Measurements from ENCODE around the gene DUSP1. TPM values are rescaled to one million over a fixed set of nuclear protein-coding genes. Genes with fewer than 3 reads are reported as not detected.

The DUSP1 gene
- total RNA-seq, 1 donor from 2014 or later: 91.7 TPM

- peaks cover 10% of the 10 kb centered on the region for H3K27me3 Mint-ChIP-seq (ENCODE audit: unreplicated experiment)
- no peak for DNase-seq
- H3K4me1 Mint-ChIP-seq (ENCODE audit: low read depth, unreplicated experiment): peaks cover 34% of the 10 kb centered on the region
- peaks cover 14% of the 10 kb centered on the region for H3K9me3 Mint-ChIP-seq (ENCODE audit: unreplicated experiment)
- no peaks in the 10 kb centered on the region for H3K36me3 Mint-ChIP-seq (ENCODE audit: unreplicated experiment)
- H3K4me3 Mint-ChIP-seq (ENCODE audit: unreplicated experiment): peak overlapping the region; percentile 75
- TF ChIP-seq CTCF (IDR thresholded peaks at IDR 0.05; ENCODE audit: partially characterized antibody, unreplicated experiment): no peak
- H3K27ac Mint-ChIP-seq (ENCODE audit: unreplicated experiment): peak overlapping the region; percentile 99
Measured at GRCh38 chr5:172766287-172767108, 4.5 kb downstream of the DUSP1 start.

GRCh38 chr5:172765766-172766286 is 5.2 kb downstream of the DUSP1 start:
- TF ChIP-seq CTCF (IDR thresholded peaks at IDR 0.05; ENCODE audit: partially characterized antibody, unreplicated experiment): no peak
- Mint-ChIP-seq H3K27ac (ENCODE audit: unreplicated experiment) (peak overlapping the region; percentile 99), H3K27me3 (ENCODE audit: unreplicated experiment) (peaks cover 7% of the 10 kb centered on the region), H3K4me3 (ENCODE audit: unreplicated experiment) (peak overlapping the region; percentile 96), H3K9me3 (ENCODE audit: unreplicated experiment) (peaks cover 11% of the 10 kb centered on the region), H3K4me1 (ENCODE audit: low read depth, unreplicated experiment) (peaks cover 34% of the 10 kb centered on the region), H3K36me3 (ENCODE audit: unreplicated experiment) (no peaks in the 10 kb centered on the region)
- no peak for DNase-seq

- DNase-seq: peak; percentile 90
- peak overlapping the region; percentile 99 for H3K27ac Mint-ChIP-seq (ENCODE audit: unreplicated experiment)
- peaks cover 4% of the 10 kb centered on the region for H3K27me3 Mint-ChIP-seq (ENCODE audit: unreplicated experiment)
- H3K9me3 Mint-ChIP-seq (ENCODE audit: unreplicated experiment): peaks cover 9% of the 10 kb centered on the region
- no peak for TF ChIP-seq CTCF (IDR thresholded peaks at IDR 0.05; ENCODE audit: partially characterized antibody, unreplicated experiment)
- peak overlapping the region; percentile 96 for H3K4me3 Mint-ChIP-seq (ENCODE audit: unreplicated experiment)
- peaks cover 34% of the 10 kb centered on the region for H3K4me1 Mint-ChIP-seq (ENCODE audit: low read depth, unreplicated experiment)
- no peaks in the 10 kb centered on the region for H3K36me3 Mint-ChIP-seq (ENCODE audit: unreplicated experiment)
Measured at GRCh38 chr5:172764861-172765765, 5.9 kb downstream of the DUSP1 start.

GRCh38 chr5:172763120-172763464 is 7.9 kb downstream of the DUSP1 start:
- no peak for TF ChIP-seq CTCF (IDR thresholded peaks at IDR 0.05; ENCODE audit: partially characterized antibody, unreplicated experiment)
- Mint-ChIP-seq H3K4me3 (ENCODE audit: unreplicated experiment) (no peak overlapping the region), H3K27ac (ENCODE audit: unreplicated experiment) (no peak overlapping the region), H3K36me3 (ENCODE audit: unreplicated experiment) (no peaks in the 10 kb centered on the region), H3K27me3 (ENCODE audit: unreplicated experiment) (peaks cover 2% of the 10 kb centered on the region), H3K4me1 (ENCODE audit: low read depth, unreplicated experiment) (peaks cover 24% of the 10 kb centered on the region), H3K9me3 (ENCODE audit: unreplicated experiment) (peaks cover 4% of the 10 kb centered on the region)
- DNase-seq: no peak
